GM21390 (cell line): ENCODE measurements around the gene CREB5.
"Not testable (repeated sequence)": the region's sequence is repeated elsewhere in the genome, so short reads cannot be mapped to it uniquely, and the experiment has no call there.

Source experiments
- ATAC-seq: cut with Tn5 transposase; IDR thresholded peaks from one replicate; pipeline ENCODE4 v1.9.1; 2021; ENCODE audit not compliant: unreplicated experiment

CREB5 gene

GRCh38 chr7:28605427-28606085, 193.2 kb downstream of the CREB5 start:
- ATAC-seq, result no peak

- ATAC-seq, result no peak
Measured at GRCh38 chr7:28606421-28606820, 194.1 kb downstream of the CREB5 start.

- ATAC-seq, result no peak
Measured at GRCh38 chr7:28607855-28608193, 195.5 kb downstream of the CREB5 start.

GRCh38 chr7:28608237-28608656, 195.9 kb downstream of the CREB5 start:
- ATAC-seq, result no peak

GRCh38 chr7:28608731-28609130, 196.4 kb downstream of the CREB5 start:
- no peak for ATAC-seq

GRCh38 chr7:28609608-28610007, 197.3 kb downstream of the CREB5 start:
- no peak for ATAC-seq

GRCh38 chr7:28611399-28611897, 199.1 kb downstream of the CREB5 start:
- not testable (repeated sequence) for ATAC-seq

- ATAC-seq, result no peak
Measured at GRCh38 chr7:28613262-28613661, 200.9 kb downstream of the CREB5 start.

GRCh38 chr7:28615091-28615490, 202.8 kb downstream of the CREB5 start:
- ATAC-seq, result no peak

GRCh38 chr7:28617308-28617880, 205.1 kb downstream of the CREB5 start:
- ATAC-seq, result no peak

GRCh38 chr7:28618383-28618782, 206.1 kb downstream of the CREB5 start:
- ATAC-seq, result no peak

- ATAC-seq, result no peak
Measured at GRCh38 chr7:28619256-28619655, 206.9 kb downstream of the CREB5 start.

- ATAC-seq, result no peak
Measured at GRCh38 chr7:28621369-28621841, 209.1 kb downstream of the CREB5 start.

GRCh38 chr7:28623105-28623730, 210.9 kb downstream of the CREB5 start:
- no peak for ATAC-seq

GRCh38 chr7:28623863-28624262, 211.5 kb downstream of the CREB5 start:
- ATAC-seq, result no peak

- no peak for ATAC-seq
Measured at GRCh38 chr7:28625432-28625831, 213.1 kb downstream of the CREB5 start.

GRCh38 chr7:28626221-28626620, 213.9 kb downstream of the CREB5 start:
- no peak for ATAC-seq

- ATAC-seq, result no peak
Measured at GRCh38 chr7:28626624-28627262, 214.4 kb downstream of the CREB5 start.

GRCh38 chr7:28627263-28627653, 214.9 kb downstream of the CREB5 start:
- ATAC-seq, result no peak

GRCh38 chr7:28627896-28628295, 215.6 kb downstream of the CREB5 start:
- no peak for ATAC-seq

GRCh38 chr7:28629216-28629842, 217.0 kb downstream of the CREB5 start:
- no peak for ATAC-seq
